Measurements from ENCODE around the gene LRBA.
"Not testable (repeated sequence)": the region's sequence is repeated elsewhere in the genome, so short reads cannot be mapped to it uniquely, and the experiment has no call there.

LRBA gene

GRCh38 chr4:150664935-150665334 is 350.1 kb downstream of the LRBA start:
- DNase-seq (ENCODE audit: low spot score), result peak; percentile 37

- DNase-seq (ENCODE audit: low spot score), result no peak
These were observed 352.4 kb downstream of the LRBA start for GRCh38 chr4:150662686-150663085.

- not testable (repeated sequence) for DNase-seq (ENCODE audit: low spot score)
These were observed 353.5 kb downstream of the LRBA start for GRCh38 chr4:150661551-150661950.

- DNase-seq (ENCODE audit: low spot score), result not testable (repeated sequence)
These were observed 356.8 kb downstream of the LRBA start for GRCh38 chr4:150658258-150658657.

- DNase-seq (ENCODE audit: low spot score), result peak; percentile 26
These were observed 358.2 kb downstream of the LRBA start for GRCh38 chr4:150656891-150657290.

GRCh38 chr4:150650751-150651150 is 364.3 kb downstream of the LRBA start:
- no peak for DNase-seq (ENCODE audit: low spot score)

GRCh38 chr4:150648123-150648522 is 367.0 kb downstream of the LRBA start:
- no peak for DNase-seq (ENCODE audit: low spot score)

GRCh38 chr4:150647008-150647407 is 368.1 kb downstream of the LRBA start:
- no peak for DNase-seq (ENCODE audit: low spot score)

- DNase-seq (ENCODE audit: low spot score), result no peak
These were observed 373.5 kb downstream of the LRBA start for GRCh38 chr4:150641612-150642011.

GRCh38 chr4:150632639-150633038 is 382.4 kb downstream of the LRBA start:
- no peak for DNase-seq (ENCODE audit: low spot score)

- no peak for DNase-seq (ENCODE audit: low spot score)
These were observed 387.0 kb downstream of the LRBA start for GRCh38 chr4:150628073-150628472.

- DNase-seq (ENCODE audit: low spot score), result no peak
These were observed 390.1 kb downstream of the LRBA start for GRCh38 chr4:150625033-150625432.

- no peak for DNase-seq (ENCODE audit: low spot score)
These were observed 391.0 kb downstream of the LRBA start for GRCh38 chr4:150624055-150624454.

- no peak for DNase-seq (ENCODE audit: low spot score)
These were observed 396.0 kb downstream of the LRBA start for GRCh38 chr4:150619042-150619441.

GRCh38 chr4:150609131-150609530 is 406.0 kb downstream of the LRBA start:
- no peak for DNase-seq (ENCODE audit: low spot score)

GRCh38 chr4:150600812-150601445 is 414.2 kb downstream of the LRBA start:
- DNase-seq (ENCODE audit: low spot score), result no peak

- no peak for DNase-seq (ENCODE audit: low spot score)
These were observed 415.5 kb downstream of the LRBA start for GRCh38 chr4:150599547-150599946.

GRCh38 chr4:150598909-150599308 is 416.2 kb downstream of the LRBA start:
- DNase-seq (ENCODE audit: low spot score), result no peak

GRCh38 chr4:150593996-150594395 is 421.1 kb downstream of the LRBA start:
- DNase-seq (ENCODE audit: low spot score), result peak; percentile 22

GRCh38 chr4:150591904-150592303 is 423.2 kb downstream of the LRBA start:
- DNase-seq (ENCODE audit: low spot score), result no peak

GRCh38 chr4:150591406-150591805 is 423.7 kb downstream of the LRBA start:
- no peak for DNase-seq (ENCODE audit: low spot score)

GRCh38 chr4:150590631-150591030 is 424.5 kb downstream of the LRBA start:
- DNase-seq (ENCODE audit: low spot score), result no peak

GRCh38 chr4:150589157-150589556 is 425.9 kb downstream of the LRBA start:
- DNase-seq (ENCODE audit: low spot score), result no peak

GRCh38 chr4:150588316-150588715 is 426.8 kb downstream of the LRBA start:
- no peak for DNase-seq (ENCODE audit: low spot score)

Data from RKO (cell line).